A673 (cell line): ENCODE data around the gene PARVA. TPM values are rescaled to one million over a fixed set of nuclear protein-coding genes. Genes with fewer than 3 reads are reported as not detected.

Experiments
- BruUV-seq: library from RNA; stranded (reverse); fragments of 400-500 nt; replicated peaks from 2 replicates; lab custom pipeline; 2021; lab: Mats Ljungman, UMichigan
- CTCF ChIA-PET: fragments of 300-600 bp; sonication (Branson Sonifier 250); formaldehyde crosslinking; loops from one replicate; lab custom pipeline; 2022; ENCODE audit warnings: antibody characterized with exemption; lab: Charles Lee
- POLR2A ChIA-PET: fragments of 300-600 bp; sonication (Branson Sonifier 250); formaldehyde crosslinking; loops from one replicate; lab custom pipeline; 2022; ENCODE audit warnings: antibody characterized with exemption; ENCODE audit not compliant: low non-redundant PET; lab: Charles Lee
- DNase-seq: peaks from one replicate; pipeline ENCODE4 v3.0.0-alpha.2; 2015; ENCODE audit warnings: low spot score
- H3K27ac ChIP-seq: fragments of 200-600 bp; sonication (generic); 2 replicates; pipeline ENCODE4 v1.5.1; 2016; ENCODE audit warnings: mixed run types, low read depth, mild to moderate bottlenecking, mixed read lengths, antibody characterized with exemption, low read length; ENCODE audit not compliant: poor library complexity, severe bottlenecking
- H3K27me3 ChIP-seq: fragments of 200-600 bp; sonication (generic); replicated peaks from 2 replicates; pipeline ENCODE4 v1.6.1; 2017; ENCODE audit warnings: mixed run types, low read depth, mild to moderate bottlenecking, mixed read lengths, antibody characterized with exemption, low read length; ENCODE audit not compliant: insufficient read depth, poor library complexity
- H3K36me3 ChIP-seq: fragments of 200-600 bp; sonication (generic); 2 replicates; pipeline ENCODE4 v1.6.1; 2016; ENCODE audit warnings: mixed run types, mild to moderate bottlenecking, mixed read lengths, antibody characterized with exemption, low read length; ENCODE audit not compliant: insufficient read depth, poor library complexity, severe bottlenecking
- H3K4me1 ChIP-seq: fragments of 200-600 bp; sonication (generic); 2 replicates; pipeline ENCODE4 v1.6.1; 2017; ENCODE audit warnings: mixed run types, mild to moderate bottlenecking, mixed read lengths, antibody characterized with exemption, low read length; ENCODE audit not compliant: insufficient read depth, poor library complexity, severe bottlenecking
- H3K4me3 ChIP-seq: fragments of 200-600 bp; sonication (generic); 2 replicates; pipeline ENCODE4 v1.5.1; 2016; ENCODE audit warnings: low read depth, mixed run types, mild to moderate bottlenecking, mixed read lengths, low read length; ENCODE audit not compliant: poor library complexity, severe bottlenecking
- H3K9me3 ChIP-seq: fragments of 200-600 bp; sonication (generic); 2 replicates; pipeline ENCODE4 v1.6.1; 2016; ENCODE audit warnings: mixed run types, low read depth, mild to moderate bottlenecking, mixed read lengths, antibody characterized with exemption, low read length; ENCODE audit not compliant: poor library complexity, severe bottlenecking
- EZH2 ChIP-seq: fragments of 200-600 bp; sonication (generic); IDR thresholded peaks from 2 replicates; pipeline ENCODE4 v1.6.1; 2017; ENCODE audit warnings: borderline replicate concordance, low read depth, mild to moderate bottlenecking, mixed read lengths, antibody characterized with exemption, low read length; ENCODE audit not compliant: poor library complexity, severe bottlenecking
- intact Hi-C: fragments of 100-400 bp; cut with micrococcal nuclease; formaldehyde crosslinking; loops from one replicate; pipeline ENCODE4 v1.10.0; 2022; ENCODE audit not compliant: unreplicated experiment
- total RNA-seq: library from RNA; stranded (reverse); gene quantifications from 2 replicates; pipeline ENCODE4 v1.2.3, GENCODE V29; 2021
- TF ChIP-seq, protein P1 (sequence below): fragments of 300-800, 200-600 bp; sonication (generic); conservative IDR thresholded peaks from 2 replicates; pipeline ENCODE4 v1.5.1; 2017; ENCODE audit warnings: low read depth, mild to moderate bottlenecking, antibody characterized with exemption, low read length, moderate library complexity, mixed read lengths

PARVA gene
- total RNA-seq, 1 experiment from 2014 or later: 15.2 TPM

DNA sequence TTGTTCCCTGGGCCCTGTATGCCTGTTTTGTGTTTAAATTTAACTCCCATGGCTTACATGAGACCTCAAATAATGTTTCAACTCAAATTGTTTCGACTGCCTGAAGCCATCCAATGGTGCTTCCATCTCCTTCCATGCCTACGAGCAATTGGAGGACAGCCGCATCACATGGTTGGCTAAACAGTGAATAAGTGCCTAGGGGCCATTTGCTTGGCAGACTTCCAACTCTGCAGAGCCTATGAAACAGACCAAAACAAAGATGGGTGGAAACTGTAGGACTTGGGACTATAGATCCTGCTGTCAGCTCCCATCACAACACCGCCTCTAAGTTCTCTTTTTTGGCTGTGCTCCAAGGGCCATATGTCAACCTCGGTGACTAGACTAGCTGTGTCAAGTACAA, 84.1 kb downstream of the PARVA start:
- no peak overlapping the region for H3K4me3 ChIP-seq
- ChIA-PET POLR2A (no interaction called here), CTCF (no interaction called here)
- no peaks in the 10 kb centered on the region for H3K36me3 ChIP-seq
- no peaks in the 10 kb centered on the region for H3K4me1 ChIP-seq
- no peaks in the 10 kb centered on the region for H3K27me3 ChIP-seq
- peak; percentile 34 for DNase-seq
- H3K9me3 ChIP-seq: no peaks in the 10 kb centered on the region
- no peak overlapping the region for H3K27ac ChIP-seq
- TF ChIP-seq, protein P1, sequence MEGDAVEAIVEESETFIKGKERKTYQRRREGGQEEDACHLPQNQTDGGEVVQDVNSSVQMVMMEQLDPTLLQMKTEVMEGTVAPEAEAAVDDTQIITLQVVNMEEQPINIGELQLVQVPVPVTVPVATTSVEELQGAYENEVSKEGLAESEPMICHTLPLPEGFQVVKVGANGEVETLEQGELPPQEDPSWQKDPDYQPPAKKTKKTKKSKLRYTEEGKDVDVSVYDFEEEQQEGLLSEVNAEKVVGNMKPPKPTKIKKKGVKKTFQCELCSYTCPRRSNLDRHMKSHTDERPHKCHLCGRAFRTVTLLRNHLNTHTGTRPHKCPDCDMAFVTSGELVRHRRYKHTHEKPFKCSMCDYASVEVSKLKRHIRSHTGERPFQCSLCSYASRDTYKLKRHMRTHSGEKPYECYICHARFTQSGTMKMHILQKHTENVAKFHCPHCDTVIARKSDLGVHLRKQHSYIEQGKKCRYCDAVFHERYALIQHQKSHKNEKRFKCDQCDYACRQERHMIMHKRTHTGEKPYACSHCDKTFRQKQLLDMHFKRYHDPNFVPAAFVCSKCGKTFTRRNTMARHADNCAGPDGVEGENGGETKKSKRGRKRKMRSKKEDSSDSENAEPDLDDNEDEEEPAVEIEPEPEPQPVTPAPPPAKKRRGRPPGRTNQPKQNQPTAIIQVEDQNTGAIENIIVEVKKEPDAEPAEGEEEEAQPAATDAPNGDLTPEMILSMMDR: no peak
- TF ChIP-seq EZH2: no peak
- BruUV-seq: no TSS peak
- intact Hi-C loops: no loop called here

DNA sequence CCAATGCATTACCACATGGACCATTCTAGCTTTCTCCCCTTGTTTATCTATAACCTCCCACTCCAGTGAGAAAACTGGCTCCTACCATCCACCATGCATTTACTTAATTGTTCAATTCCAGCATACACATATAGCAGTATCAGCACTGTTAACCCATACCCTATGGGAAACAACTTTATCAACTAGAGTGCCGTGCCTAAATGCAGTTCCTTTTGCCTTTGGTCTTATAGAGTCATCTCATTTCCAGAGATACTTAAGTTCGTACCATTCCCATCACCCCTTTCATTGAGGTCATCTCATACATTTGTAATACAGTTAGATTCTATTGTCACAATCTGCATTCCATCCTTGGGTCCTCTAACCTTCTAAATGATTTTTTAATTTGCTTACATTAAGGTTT, 86.9 kb downstream of the PARVA start:
- Histone ChIP-seq H3K4me3 (no peak overlapping the region), H3K27me3 (no peaks in the 10 kb centered on the region), H3K4me1 (no peaks in the 10 kb centered on the region), H3K9me3 (no peaks in the 10 kb centered on the region), H3K27ac (no peak overlapping the region), H3K36me3 (no peaks in the 10 kb centered on the region)
- no peak for DNase-seq
- TF ChIP-seq, protein P1: no peak
- no peak for TF ChIP-seq EZH2
- POLR2A ChIA-PET: no interaction called here
- intact Hi-C loops: no loop called here
- no TSS peak for BruUV-seq
- CTCF ChIA-PET: no interaction called here

GRCh38 chr11:12465332-12465731, 88.0 kb downstream of the PARVA start:
- intact Hi-C loops: no loop called here
- POLR2A ChIA-PET: interaction anchor here (0.7 kb wide), 1 partner anchor 176 kb away, joined by 4 read pairs; no protein-coding TSS in a partner anchor

More at GRCh38 chr11:12465332-12465731, 88.0 kb downstream of the PARVA start:
- BruUV-seq: no TSS peak
- Histone ChIP-seq H3K4me3 (no peak overlapping the region), H3K9me3 (no peaks in the 10 kb centered on the region), H3K27me3 (no peaks in the 10 kb centered on the region), H3K36me3 (no peaks in the 10 kb centered on the region), H3K4me1 (no peaks in the 10 kb centered on the region), H3K27ac (no peak overlapping the region)
- TF ChIP-seq, protein P1: no peak
- TF ChIP-seq EZH2: no peak
- CTCF ChIA-PET: no interaction called here
- DNase-seq: no peak
